IMR-90 (cell line): Measurements from ENCODE around the gene IGLL1.

Source experiments
- BHLHE40 ChIP-seq: fragments of 150-350 bp; IDR thresholded peaks from 2 replicates; pipeline ENCODE4 v1.6.1; 2016; ENCODE audit warnings: mild to moderate bottlenecking, low read depth, low read length
- CTCF ChIP-seq: conservative IDR thresholded peaks from 2 replicates; pipeline ENCODE4 v1.5.1; 2012; ENCODE audit warnings: mild to moderate bottlenecking, low read depth, low read length, improper control_type of control experiment
- POLR2A ChIP-seq: IDR thresholded peaks from 2 replicates; pipeline ENCODE4 v1.6.1; 2012; ENCODE audit warnings: mild to moderate bottlenecking, low read depth, low read length

DNA sequence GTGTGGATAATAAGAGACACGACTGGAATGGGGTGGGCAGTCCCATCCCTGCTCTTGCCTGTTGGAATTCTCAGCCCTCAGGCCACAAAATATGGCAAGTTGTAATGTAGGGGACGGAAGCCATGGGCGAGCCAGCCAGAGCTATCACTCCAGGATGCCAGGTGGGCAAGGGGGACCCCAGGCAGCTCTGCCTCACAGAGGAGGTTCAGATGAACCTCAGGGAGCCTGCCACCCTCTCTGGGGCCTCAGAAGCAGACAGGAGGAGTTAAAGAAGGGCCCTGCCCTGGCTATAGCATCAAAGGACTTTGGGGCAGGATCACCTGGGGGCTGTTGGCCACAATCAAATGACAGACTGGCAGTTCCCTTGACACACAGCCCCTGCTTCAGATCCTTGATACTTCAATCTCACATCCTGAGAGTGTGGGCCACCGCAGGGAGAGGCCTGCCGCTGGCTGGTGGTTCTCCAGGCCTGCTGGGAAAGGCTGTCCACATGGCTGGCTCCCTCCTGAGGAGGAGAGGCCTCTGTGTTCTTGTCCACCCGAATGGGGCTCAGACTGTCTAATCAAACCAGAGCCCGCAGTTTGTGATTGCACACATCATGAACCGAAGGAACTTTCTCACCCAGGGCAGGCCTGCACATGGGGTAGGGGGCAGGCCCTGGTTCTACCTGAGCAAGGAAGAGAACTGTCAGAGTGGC lies 31.4 kb downstream of the IGLL1 start:
- TF ChIP-seq CTCF (no peak), POLR2A (no peak), BHLHE40 (no peak)
